22Rv1 (cell line): ENCODE measurements around the gene NDUFA13.

Source experiments
- CTCF ChIP-seq: fragments of 450-650 bp; IDR thresholded peaks from 2 replicates; pipeline ENCODE4 v1.5.1; 2017; ENCODE audit warnings: mild to moderate bottlenecking
- ZFX ChIP-seq: fragments of 450-650 bp; IDR thresholded peaks from 2 replicates; pipeline ENCODE4 v1.6.1; 2017; ENCODE audit warnings: antibody characterized with exemption, borderline replicate concordance

GRCh38 chr19:19514881-19515641, 964 bp upstream of the NDUFA13 start, which contains the start of gene TSSK6:
- TF ChIP-seq CTCF (no peak), ZFX (no peak)
